HCT116 (cell line): Measurements from ENCODE around the gene ATF1. TPM values are rescaled to one million over a fixed set of nuclear protein-coding genes. Genes with fewer than 3 reads are reported as not detected.

Experiments used
- ATAC-seq: fragments of 200-7000 bp; cut with Tn5 transposase; 2 replicates; pipeline ENCODE4 v1.9.1; 2020; ENCODE audit warnings: mild to moderate bottlenecking, moderate library complexity
- BruUV-seq: library from RNA; stranded (reverse); fragments of 400-500 nt; replicated peaks from 2 replicates; lab custom pipeline; 2021; lab: Mats Ljungman, UMichigan
- CTCF ChIA-PET: fragments of 300-600 bp; sonication (Branson Sonifier 250); formaldehyde crosslinking; loops from one replicate; lab custom pipeline; 2021; ENCODE audit warnings: antibody characterized with exemption; lab: Charles Lee
- POLR2A ChIA-PET: fragments of 300-600, 350-600 bp; sonication (Branson Sonifier 250); formaldehyde crosslinking; loops from one replicate; lab custom pipeline; 2021; ENCODE audit warnings: antibody characterized with exemption; lab: Charles Lee
- RAD21 ChIA-PET, 2 experiments: fragments of 300-600 bp; sonication (Branson Sonifier 250); formaldehyde crosslinking; loops; one replicate each; lab custom pipeline; 2023; ENCODE audit warnings: low total read pairs in 2 of 2; ENCODE audit not compliant: uncharacterized antibody in 2 of 2, unreplicated experiment in 2 of 2, low non-redundant PET in 1 of 2; lab: Charles Lee
- DNase-seq: peaks from one replicate; pipeline ENCODE4 v3.0.0-alpha.2; 2010; ENCODE audit warnings: low read depth, low spot score
- H2AFZ ChIP-seq: fragments of 200-600 bp; shearing (Covaris generic), sonication (generic); 2 replicates; pipeline ENCODE4 v1.6.1; 2017; ENCODE audit warnings: low read depth, mixed run types, mixed read lengths, antibody characterized with exemption, low read length; ENCODE audit not compliant: poor library complexity, severe bottlenecking
- H3K27ac ChIP-seq: 2 replicates; pipeline ENCODE4 v1.5.1; 2012; ENCODE audit warnings: low read depth, low read length
- H3K27me3 ChIP-seq: fragments of 200-600 bp; sonication (generic); 2 replicates; pipeline ENCODE4 v1.6.1; 2016; ENCODE audit warnings: mixed run types, low read length, mixed read lengths; ENCODE audit not compliant: insufficient read depth
- H3K36me3 ChIP-seq, 2 experiments: fragments of 200-500 bp in 1 of 2; fragments of 200-600 bp in 1 of 2; sonication (Bioruptor generic) in 1 of 2; sonication (generic) in 1 of 2; 2 replicates each; pipeline versions ENCODE4 v1.5.1 to v1.6.1; 2014 to 2016; ENCODE audit warnings: low read length in 2 of 2, inconsistent platforms in 1 of 2, mixed read lengths in 1 of 2, mixed run types in 1 of 2; ENCODE audit not compliant: insufficient read depth in 2 of 2, control insufficient read depth in 1 of 2
- H3K4me1 ChIP-seq, 2 experiments: fragments of 200-600 bp in 1 of 2; sonication (generic) in 1 of 2; 2 replicates each; pipeline versions ENCODE4 v1.5.1 to v1.6.1; 2012 to 2017; ENCODE audit warnings: low read length in 2 of 2, inconsistent platforms in 1 of 2, mild to moderate bottlenecking in 1 of 2, mixed read lengths in 1 of 2, mixed run types in 1 of 2, moderate library complexity in 1 of 2; ENCODE audit not compliant: insufficient read depth in 2 of 2, control insufficient read depth in 1 of 2
- H3K4me2 ChIP-seq: fragments of 200-600 bp; sonication (generic); 2 replicates; pipeline ENCODE4 v1.6.1; 2017; ENCODE audit warnings: mixed run types, low read length, mixed read lengths
- H3K4me3 ChIP-seq, 2 experiments: fragments of 200-600 bp in 1 of 2; sonication (generic) in 1 of 2; replicated peaks in 1 of 2; 2 replicates each; pipeline ENCODE4 v1.5.1; 2011 to 2016; ENCODE audit warnings: low read length in 2 of 2, control low read depth in 1 of 2, low read depth in 1 of 2, mild to moderate bottlenecking in 1 of 2, mixed read lengths in 1 of 2, mixed run types in 1 of 2
- H3K79me2 ChIP-seq: fragments of 200-600 bp; sonication (generic); 2 replicates; pipeline ENCODE4 v1.6.1; 2017; ENCODE audit warnings: mild to moderate bottlenecking, mixed run types, low read length, moderate library complexity, mixed read lengths; ENCODE audit not compliant: insufficient read depth
- H3K9ac ChIP-seq: fragments of 200-600 bp; sonication (generic); 2 replicates; pipeline ENCODE4 v1.6.1; 2016; ENCODE audit warnings: low read length, mixed read lengths
- H3K9me2 ChIP-seq: fragments of 200-600 bp; sonication (generic), shearing (Covaris generic); 2 replicates; pipeline ENCODE4 v1.6.1; 2017; ENCODE audit warnings: mixed run types, mild to moderate bottlenecking, moderate library complexity; ENCODE audit not compliant: insufficient read depth
- H3K9me3 ChIP-seq, 2 experiments: fragments of 200-500 bp in 1 of 2; fragments of 200-600 bp in 1 of 2; sonication (Bioruptor generic) in 1 of 2; sonication (generic) in 1 of 2; 2 replicates each; pipeline ENCODE4 v1.6.1; 2014 to 2017; ENCODE audit warnings: low read length in 2 of 2, mixed read lengths in 2 of 2, inconsistent platforms in 1 of 2, low read depth in 1 of 2, mild to moderate bottlenecking in 1 of 2, mixed run types in 1 of 2, moderate library complexity in 1 of 2; ENCODE audit not compliant: control insufficient read depth in 1 of 2, insufficient read depth in 1 of 2
- H4K20me1 ChIP-seq: fragments of 200-600 bp; sonication (generic), shearing (Covaris generic); 2 replicates; pipeline ENCODE4 v1.6.1; 2017; ENCODE audit warnings: mixed run types, mild to moderate bottlenecking, moderate library complexity; ENCODE audit not compliant: insufficient read depth
- CEBPB ChIP-seq: IDR thresholded peaks from 2 replicates; pipeline ENCODE4 v1.6.1; 2012; ENCODE audit warnings: low read depth
- CTCF ChIP-seq, 3 experiments: fragments of 200-600 bp in 1 of 3; sonication (generic) in 1 of 3; IDR thresholded peaks in 2 of 3; conservative IDR thresholded peaks in 1 of 3; 2 replicates each; pipeline ENCODE4 v1.5.1; 2012 to 2017; ENCODE audit warnings: low read depth in 2 of 3, low read length in 2 of 3, antibody characterized with exemption in 1 of 3, borderline replicate concordance in 1 of 3, control low read depth in 1 of 3, mild to moderate bottlenecking in 1 of 3, mixed read lengths in 1 of 3, mixed run types in 1 of 3, moderate library complexity in 1 of 3; ENCODE audit not compliant: insufficient read depth in 1 of 3
- EGR1 ChIP-seq: IDR thresholded peaks from 2 replicates; pipeline ENCODE4 v1.6.1; 2012; ENCODE audit warnings: low read depth
- POLR2AphosphoS5 ChIP-seq: IDR thresholded peaks from 2 replicates; pipeline ENCODE4 v1.6.1; 2011; ENCODE audit warnings: mild to moderate bottlenecking, low read depth, low read length, moderate library complexity
- YY1 ChIP-seq: IDR thresholded peaks from 2 replicates; pipeline ENCODE4 v1.6.1; 2011; ENCODE audit warnings: low read length, low read depth, moderate library complexity, mild to moderate bottlenecking; ENCODE audit not compliant: insufficient replicate concordance; ENCODE audit errors: extremely low read depth
- intact Hi-C: fragments of 100-400 bp; cut with micrococcal nuclease; formaldehyde crosslinking; loops from 2 replicates; pipeline ENCODE4 v1.10.0; 2022
- total RNA-seq: library from RNA; stranded (reverse); gene quantifications from one replicate; pipeline ENCODE4 v1.2.1, GENCODE V29; 2021; ENCODE audit not compliant: unreplicated experiment

The ATF1 gene
- total RNA-seq, 1 experiment from 2014 or later: 48.8 TPM

- no peak for DNase-seq
- Histone ChIP-seq H3K36me3 (peaks cover 13% of the 10 kb centered on the region in 2 experiments), H3K27me3 (no peaks in the 10 kb centered on the region), H3K9ac (no peak overlapping the region), H4K20me1 (no peaks in the 10 kb centered on the region), H3K27ac (no peak overlapping the region), H3K4me3 (no peak overlapping the region), H3K79me2 (no peaks in the 10 kb centered on the region), H3K9me2 (no peaks in the 10 kb centered on the region), H2AFZ (no peak overlapping the region), H3K9me3 (no peaks in the 10 kb centered on the region), H3K4me1 (no peaks in the 10 kb centered on the region), H3K4me2 (no peak overlapping the region)
- BruUV-seq: no TSS peak
- intact Hi-C loops: no loop called here
- ChIA-PET CTCF (no interaction called here), RAD21 (no interaction called here), POLR2A (no interaction called here)
- ATAC-seq: no peak
- TF ChIP-seq POLR2AphosphoS5: no peak
- TF ChIP-seq CTCF (IDR thresholded peaks at IDR 0.05 in 2 of 3, conservative IDR thresholded peaks at IDR 0.05 in 1 of 3; ENCODE audit: borderline replicate concordance in 1 of 3, insufficient read depth in 1 of 3, low read depth in 2 of 3, low read length in 2 of 3): no peak
Observed at GRCh38 chr12:50745861-50746260, 18.0 kb upstream of the ATF1 start.

- CTCF ChIA-PET: no interaction called here
- no peak overlapping the region for H2AFZ ChIP-seq
Observed at GRCh38 chr12:50746431-50746830, 17.5 kb upstream of the ATF1 start.

More at GRCh38 chr12:50746431-50746830, 17.5 kb upstream of the ATF1 start:
- Histone ChIP-seq H3K9me3 (no peaks in the 10 kb centered on the region), H3K4me1 (no peaks in the 10 kb centered on the region), H3K9ac (no peak overlapping the region), H3K27ac (no peak overlapping the region), H3K4me3 (no peak overlapping the region), H3K4me2 (no peak overlapping the region), H4K20me1 (no peaks in the 10 kb centered on the region), H3K9me2 (no peaks in the 10 kb centered on the region), H3K36me3 (peaks cover 8 to 9% of the 10 kb centered on the region in 2 experiments), H3K27me3 (no peaks in the 10 kb centered on the region), H3K79me2 (no peaks in the 10 kb centered on the region)
- no TSS peak for BruUV-seq
- DNase-seq (no peak), ATAC-seq (no peak)
- RAD21 ChIA-PET: no interaction called here
- TF ChIP-seq CEBPB (no peak), YY1 (no peak), EGR1 (no peak)
- intact Hi-C loops: no loop called here
- POLR2A ChIA-PET: interaction anchor here (0.6 kb wide), 1 partner anchor 581 kb away, joined by 4 read pairs; no protein-coding TSS in a partner anchor
